ENCODE measurements around the gene HHAT. TPM values are rescaled to one million over a fixed set of nuclear protein-coding genes. Genes with fewer than 3 reads are reported as not detected.

The HHAT gene
- total RNA-seq, 1 experiment from 2014 or later = 3.0 TPM

GRCh38 chr1:210482945-210483617 lies 154.4 kb downstream of the HHAT start:
- intact Hi-C loops (cut with micrococcal nuclease; ENCODE audit: unreplicated experiment) = no loop called here
- CTCF ChIA-PET = no interaction called here
- TF ChIP-seq, protein P1, sequence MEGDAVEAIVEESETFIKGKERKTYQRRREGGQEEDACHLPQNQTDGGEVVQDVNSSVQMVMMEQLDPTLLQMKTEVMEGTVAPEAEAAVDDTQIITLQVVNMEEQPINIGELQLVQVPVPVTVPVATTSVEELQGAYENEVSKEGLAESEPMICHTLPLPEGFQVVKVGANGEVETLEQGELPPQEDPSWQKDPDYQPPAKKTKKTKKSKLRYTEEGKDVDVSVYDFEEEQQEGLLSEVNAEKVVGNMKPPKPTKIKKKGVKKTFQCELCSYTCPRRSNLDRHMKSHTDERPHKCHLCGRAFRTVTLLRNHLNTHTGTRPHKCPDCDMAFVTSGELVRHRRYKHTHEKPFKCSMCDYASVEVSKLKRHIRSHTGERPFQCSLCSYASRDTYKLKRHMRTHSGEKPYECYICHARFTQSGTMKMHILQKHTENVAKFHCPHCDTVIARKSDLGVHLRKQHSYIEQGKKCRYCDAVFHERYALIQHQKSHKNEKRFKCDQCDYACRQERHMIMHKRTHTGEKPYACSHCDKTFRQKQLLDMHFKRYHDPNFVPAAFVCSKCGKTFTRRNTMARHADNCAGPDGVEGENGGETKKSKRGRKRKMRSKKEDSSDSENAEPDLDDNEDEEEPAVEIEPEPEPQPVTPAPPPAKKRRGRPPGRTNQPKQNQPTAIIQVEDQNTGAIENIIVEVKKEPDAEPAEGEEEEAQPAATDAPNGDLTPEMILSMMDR (conservative IDR thresholded peaks at IDR 0.05; ENCODE audit: low read depth, low read length) = no peak
- no peak for TF ChIP-seq EZH2 (IDR thresholded peaks at IDR 0.05; ENCODE audit: borderline replicate concordance, low read depth, low read length, poor library complexity, severe bottlenecking)
- DNase-seq (ENCODE audit: low spot score) = no peak
- H3K4me3 ChIP-seq (ENCODE audit: low read depth, low read length, poor library complexity, severe bottlenecking) = no peak overlapping the region
- BruUV-seq (replicated peaks) = no TSS peak
- H3K27me3 ChIP-seq (replicated peaks; ENCODE audit: insufficient read depth, low read depth, low read length, poor library complexity) = peaks cover 11% of the 10 kb centered on the region
- H3K4me1 ChIP-seq (ENCODE audit: insufficient read depth, low read length, poor library complexity, severe bottlenecking) = no peaks in the 10 kb centered on the region
- H3K27ac ChIP-seq (ENCODE audit: low read depth, low read length, poor library complexity, severe bottlenecking) = no peak overlapping the region
- H3K36me3 ChIP-seq (ENCODE audit: insufficient read depth, low read length, poor library complexity, severe bottlenecking) = no peaks in the 10 kb centered on the region
- POLR2A ChIA-PET (ENCODE audit: low non-redundant PET) = no interaction called here
- H3K9me3 ChIP-seq (ENCODE audit: low read depth, low read length, poor library complexity, severe bottlenecking) = no peaks in the 10 kb centered on the region

DNA sequence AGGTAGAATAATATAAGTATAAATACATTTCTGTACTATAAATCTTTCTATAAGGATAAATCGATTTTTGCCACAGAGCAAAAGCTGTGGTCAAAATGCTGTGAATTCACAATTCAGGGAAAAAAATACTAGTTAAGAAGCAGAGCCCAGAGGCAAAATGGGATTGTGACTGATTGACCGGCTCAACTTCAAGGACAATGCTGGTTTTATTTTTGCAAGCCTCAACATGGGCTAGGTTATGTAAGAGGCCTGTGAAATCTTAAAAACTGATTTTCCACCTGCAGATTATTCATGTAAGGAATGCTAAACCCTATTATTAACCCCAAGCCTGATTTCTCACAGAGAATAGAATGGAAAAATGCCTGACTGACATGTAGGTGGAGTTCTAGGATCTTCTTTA lies 155.1 kb downstream of the HHAT start:
- H3K36me3 ChIP-seq (ENCODE audit: insufficient read depth, low read length, poor library complexity, severe bottlenecking) = no peaks in the 10 kb centered on the region
- no peak for DNase-seq (ENCODE audit: low spot score)
- no TSS peak for BruUV-seq (replicated peaks)
- no peak overlapping the region for H3K27ac ChIP-seq (ENCODE audit: low read depth, low read length, poor library complexity, severe bottlenecking)
- POLR2A ChIA-PET (ENCODE audit: low non-redundant PET) = no interaction called here
- intact Hi-C loops (cut with micrococcal nuclease; ENCODE audit: unreplicated experiment) = no loop called here
- CTCF ChIA-PET = no interaction called here
- no peaks in the 10 kb centered on the region for H3K4me1 ChIP-seq (ENCODE audit: insufficient read depth, low read length, poor library complexity, severe bottlenecking)
- H3K27me3 ChIP-seq (replicated peaks; ENCODE audit: insufficient read depth, low read depth, low read length, poor library complexity) = peaks cover 11% of the 10 kb centered on the region
- no peak overlapping the region for H3K4me3 ChIP-seq (ENCODE audit: low read depth, low read length, poor library complexity, severe bottlenecking)
- TF ChIP-seq, protein P1 (conservative IDR thresholded peaks at IDR 0.05; ENCODE audit: low read depth, low read length) = no peak
- no peak for TF ChIP-seq EZH2 (IDR thresholded peaks at IDR 0.05; ENCODE audit: borderline replicate concordance, low read depth, low read length, poor library complexity, severe bottlenecking)
- H3K9me3 ChIP-seq (ENCODE audit: low read depth, low read length, poor library complexity, severe bottlenecking) = no peaks in the 10 kb centered on the region

GRCh38 chr1:210487021-210487420 lies 158.3 kb downstream of the HHAT start:
- CTCF ChIA-PET = no interaction called here
- H3K36me3 ChIP-seq (ENCODE audit: insufficient read depth, low read length, poor library complexity, severe bottlenecking) = no peaks in the 10 kb centered on the region
- no peak overlapping the region for H3K27ac ChIP-seq (ENCODE audit: low read depth, low read length, poor library complexity, severe bottlenecking)
- no peaks in the 10 kb centered on the region for H3K9me3 ChIP-seq (ENCODE audit: low read depth, low read length, poor library complexity, severe bottlenecking)
- H3K27me3 ChIP-seq (replicated peaks; ENCODE audit: insufficient read depth, low read depth, low read length, poor library complexity) = peaks cover 11% of the 10 kb centered on the region
- POLR2A ChIA-PET (ENCODE audit: low non-redundant PET) = no interaction called here
- H3K4me3 ChIP-seq (ENCODE audit: low read depth, low read length, poor library complexity, severe bottlenecking) = no peak overlapping the region
- TF ChIP-seq, protein P1 (conservative IDR thresholded peaks at IDR 0.05; ENCODE audit: low read depth, low read length) = no peak
- no peak for TF ChIP-seq EZH2 (IDR thresholded peaks at IDR 0.05; ENCODE audit: borderline replicate concordance, low read depth, low read length, poor library complexity, severe bottlenecking)
- intact Hi-C loops (cut with micrococcal nuclease; ENCODE audit: unreplicated experiment) = no loop called here
- no TSS peak for BruUV-seq (replicated peaks)
- H3K4me1 ChIP-seq (ENCODE audit: insufficient read depth, low read length, poor library complexity, severe bottlenecking) = no peaks in the 10 kb centered on the region
- DNase-seq (ENCODE audit: low spot score) = no peak
